Measurements from ENCODE around the gene NHLH2.

The NHLH2 gene

GRCh38 chr1:115840605-115841460 is at the start of gene NHLH2:
Gene NHLH2 (minus strand): TSS chr1:115841126. CDS start chr1:115838372, 2,754 bp downstream.
- no peak for DNase-seq (ENCODE audit: low read depth)
- TF ChIP-seq, protein P1, sequence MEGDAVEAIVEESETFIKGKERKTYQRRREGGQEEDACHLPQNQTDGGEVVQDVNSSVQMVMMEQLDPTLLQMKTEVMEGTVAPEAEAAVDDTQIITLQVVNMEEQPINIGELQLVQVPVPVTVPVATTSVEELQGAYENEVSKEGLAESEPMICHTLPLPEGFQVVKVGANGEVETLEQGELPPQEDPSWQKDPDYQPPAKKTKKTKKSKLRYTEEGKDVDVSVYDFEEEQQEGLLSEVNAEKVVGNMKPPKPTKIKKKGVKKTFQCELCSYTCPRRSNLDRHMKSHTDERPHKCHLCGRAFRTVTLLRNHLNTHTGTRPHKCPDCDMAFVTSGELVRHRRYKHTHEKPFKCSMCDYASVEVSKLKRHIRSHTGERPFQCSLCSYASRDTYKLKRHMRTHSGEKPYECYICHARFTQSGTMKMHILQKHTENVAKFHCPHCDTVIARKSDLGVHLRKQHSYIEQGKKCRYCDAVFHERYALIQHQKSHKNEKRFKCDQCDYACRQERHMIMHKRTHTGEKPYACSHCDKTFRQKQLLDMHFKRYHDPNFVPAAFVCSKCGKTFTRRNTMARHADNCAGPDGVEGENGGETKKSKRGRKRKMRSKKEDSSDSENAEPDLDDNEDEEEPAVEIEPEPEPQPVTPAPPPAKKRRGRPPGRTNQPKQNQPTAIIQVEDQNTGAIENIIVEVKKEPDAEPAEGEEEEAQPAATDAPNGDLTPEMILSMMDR (IDR thresholded peaks at IDR 0.05; ENCODE audit: insufficient read depth, low read depth, low read length, missing control alignments) = no peak
- H3K4me3 ChIP-seq (ENCODE audit: low read depth, low read length) = no peak within 1 kb of the TSS

- TF ChIP-seq, protein P1 (IDR thresholded peaks at IDR 0.05; ENCODE audit: insufficient read depth, low read depth, low read length, missing control alignments) = no peak
- DNase-seq (ENCODE audit: low read depth) = no peak
- H3K4me3 ChIP-seq (ENCODE audit: low read depth, low read length) = no peak overlapping the region
These were observed 49.7 kb upstream of the NHLH2 start for GRCh38 chr1:115890580-115890979.

DNA sequence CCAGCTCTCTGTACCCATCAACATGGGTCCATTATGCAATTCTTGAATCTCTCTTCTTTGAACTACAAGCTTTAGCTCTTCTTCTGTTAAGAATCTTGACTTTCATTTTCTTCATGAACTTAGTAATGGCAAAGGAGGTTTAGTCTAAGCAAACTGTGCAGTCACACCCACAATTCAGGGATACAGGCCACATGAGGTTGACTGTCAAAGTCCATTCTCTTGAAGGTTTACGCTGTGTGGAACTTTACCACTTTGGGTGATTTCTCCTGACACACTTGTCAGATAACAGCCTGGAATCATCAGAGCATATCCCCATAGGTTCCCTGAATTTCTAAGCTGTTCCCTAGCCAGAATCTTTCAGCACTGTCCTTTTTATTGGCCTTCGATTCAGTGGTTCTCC is 48.0 kb upstream of the NHLH2 start:
- no peak overlapping the region for H3K4me3 ChIP-seq (ENCODE audit: low read depth, low read length)
- TF ChIP-seq, protein P1 (IDR thresholded peaks at IDR 0.05; ENCODE audit: insufficient read depth, low read depth, low read length, missing control alignments) = no peak
- no peak for DNase-seq (ENCODE audit: low read depth)

DNA sequence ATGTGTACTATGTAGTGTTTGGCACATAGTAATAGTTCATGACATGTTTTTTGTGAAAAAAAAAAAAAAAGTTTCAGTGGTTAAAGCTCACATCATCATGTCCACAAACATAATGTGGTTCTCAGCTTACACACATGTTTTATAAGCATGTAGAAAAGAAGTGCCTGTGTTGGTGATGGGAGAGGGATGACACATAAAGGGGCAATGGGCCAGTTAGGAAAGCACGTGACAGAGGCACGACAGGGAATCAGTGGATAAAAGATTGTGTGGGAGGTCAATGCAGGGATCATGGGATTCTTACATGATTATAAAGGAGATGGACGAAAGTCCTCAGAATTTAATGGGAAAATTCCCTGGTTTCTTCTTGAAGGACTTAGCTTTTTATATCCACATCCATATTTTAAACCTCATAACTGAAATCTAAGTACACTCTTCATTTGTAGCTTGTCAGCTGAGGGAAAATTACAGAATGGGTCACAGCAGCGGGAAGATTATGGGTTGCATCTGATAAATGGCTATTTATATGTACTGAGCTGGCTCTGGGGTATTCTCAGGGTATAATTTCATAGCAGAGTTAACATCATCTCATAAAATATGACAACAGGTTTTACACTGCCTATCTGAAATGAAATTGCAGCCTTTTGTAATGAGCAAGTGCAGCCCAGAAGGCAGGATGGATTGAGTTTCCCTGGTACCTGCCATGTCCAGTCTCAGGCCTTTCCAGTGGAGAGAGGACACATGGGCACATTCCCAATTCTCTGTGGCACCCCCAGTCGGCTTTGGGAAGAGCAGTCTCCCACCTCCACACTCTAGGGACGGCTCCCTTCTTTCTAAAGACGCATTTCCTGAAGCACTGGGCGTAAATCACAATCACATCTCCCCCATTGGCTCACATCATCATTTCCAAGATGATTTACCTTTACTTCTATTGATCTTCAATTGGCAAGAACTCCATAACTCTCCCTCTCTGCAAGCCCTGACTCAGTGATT is 42.3 kb upstream of the NHLH2 start:
- TF ChIP-seq, protein P1 (IDR thresholded peaks at IDR 0.05; ENCODE audit: insufficient read depth, low read depth, low read length, missing control alignments) = no peak
- no peak overlapping the region for H3K4me3 ChIP-seq (ENCODE audit: low read depth, low read length)
- DNase-seq (ENCODE audit: low read depth) = no peak

DNA sequence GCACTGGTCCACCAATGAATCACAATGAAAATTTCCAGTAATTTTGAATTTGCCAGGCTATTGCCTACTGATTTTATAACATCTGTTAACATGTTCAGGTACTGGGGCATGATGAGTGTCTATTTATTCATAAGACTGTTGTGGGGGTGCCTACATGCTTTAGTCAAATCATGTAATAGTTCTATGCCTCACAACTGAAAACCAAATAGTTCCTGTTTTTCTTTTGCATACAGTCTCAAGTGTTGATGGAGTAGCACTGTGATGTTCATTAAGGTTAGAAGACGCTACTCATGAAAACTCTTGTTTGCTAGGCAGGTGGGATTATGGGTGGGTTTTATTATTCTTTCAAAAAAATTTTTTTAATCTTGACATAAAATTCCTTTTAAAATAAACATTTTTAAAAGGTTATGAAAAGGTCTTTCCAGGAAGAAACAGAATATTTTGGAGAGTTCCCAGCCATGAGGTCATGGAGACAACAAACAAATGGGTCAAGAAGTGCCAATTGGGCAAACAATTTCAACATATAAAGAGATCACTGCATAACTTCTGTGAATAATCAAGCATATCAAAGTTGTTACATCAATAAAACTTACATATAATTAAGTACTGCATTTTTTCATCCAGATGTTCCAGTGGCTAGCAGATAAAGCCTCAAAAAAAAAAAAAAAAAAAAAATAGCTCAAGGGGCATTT is 40.2 kb upstream of the NHLH2 start:
- no peak for DNase-seq (ENCODE audit: low read depth)
- no peak overlapping the region for H3K4me3 ChIP-seq (ENCODE audit: low read depth, low read length)
- TF ChIP-seq, protein P1 (IDR thresholded peaks at IDR 0.05; ENCODE audit: insufficient read depth, low read depth, low read length, missing control alignments) = no peak

- DNase-seq (ENCODE audit: low read depth) = no peak
- TF ChIP-seq, protein P1 (IDR thresholded peaks at IDR 0.05; ENCODE audit: insufficient read depth, low read depth, low read length, missing control alignments) = peak; percentile 5
- H3K4me3 ChIP-seq (ENCODE audit: low read depth, low read length) = no peak overlapping the region
These were observed 39.1 kb upstream of the NHLH2 start for GRCh38 chr1:115879977-115880376.
